Measurements from ENCODE around the gene RBM38.
"Not testable (repeated sequence)": the region's sequence is repeated elsewhere in the genome, so short reads cannot be mapped to it uniquely, and the experiment has no call there.

The RBM38 gene

GRCh38 chr20:57426831-57427230, 35.6 kb downstream of the RBM38 start:
- Histone ChIP-seq H3K36me3 (no peaks in the 10 kb centered on the region), H3K9me3 (ENCODE audit: severe bottlenecking) (no peaks in the 10 kb centered on the region), H3K27ac (no peak overlapping the region), H3K4me3 (ENCODE audit: low read depth, low read length) (no peak overlapping the region), H3K27me3 (ENCODE audit: insufficient read depth, low read depth, severe bottlenecking) (no peaks in the 10 kb centered on the region)
- no peak for DNase-seq
- no peak for TF ChIP-seq CTCF (IDR thresholded peaks at IDR 0.05; ENCODE audit: low read depth, low read length)

- H3K4me3 ChIP-seq (ENCODE audit: low read depth, low read length) = no peak overlapping the region
- no peaks in the 10 kb centered on the region for H3K9me3 ChIP-seq (ENCODE audit: severe bottlenecking)
- DNase-seq = no peak
- TF ChIP-seq CTCF (IDR thresholded peaks at IDR 0.05; ENCODE audit: low read depth, low read length) = no peak
- H3K27me3 ChIP-seq (ENCODE audit: insufficient read depth, low read depth, severe bottlenecking) = no peaks in the 10 kb centered on the region
- H3K27ac ChIP-seq = no peak overlapping the region
- no peaks in the 10 kb centered on the region for H3K36me3 ChIP-seq
These were observed 37.3 kb downstream of the RBM38 start for GRCh38 chr20:57428324-57429158.

GRCh38 chr20:57429159-57429496, 37.9 kb downstream of the RBM38 start:
- Histone ChIP-seq H3K27ac (no peak overlapping the region), H3K9me3 (ENCODE audit: severe bottlenecking) (no peaks in the 10 kb centered on the region), H3K36me3 (no peaks in the 10 kb centered on the region), H3K27me3 (ENCODE audit: insufficient read depth, low read depth, severe bottlenecking) (no peaks in the 10 kb centered on the region), H3K4me3 (ENCODE audit: low read depth, low read length) (no peak overlapping the region)
- no peak for DNase-seq
- no peak for TF ChIP-seq CTCF (IDR thresholded peaks at IDR 0.05; ENCODE audit: low read depth, low read length)

- Histone ChIP-seq H3K36me3 (no peaks in the 10 kb centered on the region), H3K27me3 (ENCODE audit: insufficient read depth, low read depth, severe bottlenecking) (no peaks in the 10 kb centered on the region), H3K27ac (no peak overlapping the region), H3K4me3 (ENCODE audit: low read depth, low read length) (no peak overlapping the region), H3K9me3 (ENCODE audit: severe bottlenecking) (no peaks in the 10 kb centered on the region)
- TF ChIP-seq CTCF (IDR thresholded peaks at IDR 0.05; ENCODE audit: low read depth, low read length) = no peak
- DNase-seq = no peak
These were observed 38.5 kb downstream of the RBM38 start for GRCh38 chr20:57429580-57430200.

GRCh38 chr20:57430201-57430596, 39.0 kb downstream of the RBM38 start:
- not testable (repeated sequence) for H3K9me3 ChIP-seq (ENCODE audit: severe bottlenecking); H3K27ac ChIP-seq; DNase-seq

GRCh38 chr20:57431539-57431835, 40.3 kb downstream of the RBM38 start:
- DNase-seq = no peak

More at GRCh38 chr20:57430201-57430596, 39.0 kb downstream of the RBM38 start:
- not testable (repeated sequence) for H3K36me3 ChIP-seq; H3K27me3 ChIP-seq (ENCODE audit: insufficient read depth, low read depth, severe bottlenecking); H3K4me3 ChIP-seq (ENCODE audit: low read depth, low read length)

More at GRCh38 chr20:57431539-57431835, 40.3 kb downstream of the RBM38 start:
- Histone ChIP-seq H3K27ac (no peak overlapping the region), H3K27me3 (ENCODE audit: insufficient read depth, low read depth, severe bottlenecking) (no peaks in the 10 kb centered on the region), H3K36me3 (no peaks in the 10 kb centered on the region), H3K4me3 (ENCODE audit: low read depth, low read length) (no peak overlapping the region), H3K9me3 (ENCODE audit: severe bottlenecking) (no peaks in the 10 kb centered on the region)
- no peak for TF ChIP-seq CTCF (IDR thresholded peaks at IDR 0.05; ENCODE audit: low read depth, low read length)
